T47D (cell line): ENCODE results near the gene CENPL.
"Not testable (repeated sequence)": the region's sequence is repeated elsewhere in the genome, so short reads cannot be mapped to it uniquely, and the experiment has no call there.

Experiments used
- DNase-seq, 2 experiments: peaks; one replicate each; pipeline versions ENCODE4 v3.0.0 to v3.0.0-alpha.2; 2011 to 2012; ENCODE audit warnings: low read depth in 1 of 2, low spot score in 1 of 2
- JUND ChIP-seq: IDR thresholded peaks from 2 replicates; pipeline ENCODE4 v1.6.1; 2012; ENCODE audit warnings: low read depth
- in situ Hi-C: cut with HindIII; loops from 2 replicates; pipeline ENCODE4 v1.10.0; 2016; ENCODE audit warnings: low sequenced_read_pairs, low pct_unique_long_range_greater_than_20kb

The CENPL gene

GRCh38 chr1:173768827-173769226 is 55.9 kb downstream of the CENPL start:
- TF ChIP-seq JUND, result no peak
- DNase-seq, result no peak
- in situ Hi-C loops, result no loop called here

- TF ChIP-seq JUND, result no peak
- in situ Hi-C loops, result no loop called here
- DNase-seq, result no peak
These were observed 56.5 kb downstream of the CENPL start for GRCh38 chr1:173768206-173768605.

- in situ Hi-C loops, DNase-seq: not testable (repeated sequence)
These were observed 60.4 kb downstream of the CENPL start for GRCh38 chr1:173764331-173764730.

GRCh38 chr1:173758980-173759379 is 65.7 kb downstream of the CENPL start:
- TF ChIP-seq JUND, result no peak
- DNase-seq, result no peak
- in situ Hi-C loops, result no loop called here

GRCh38 chr1:173758110-173758509 is 66.6 kb downstream of the CENPL start:
- no peak for TF ChIP-seq JUND
- DNase-seq, result no peak
- in situ Hi-C loops, result no loop called here

GRCh38 chr1:173757666-173758065 is 67.0 kb downstream of the CENPL start:
- TF ChIP-seq JUND, result no peak
- DNase-seq, result no peak
- in situ Hi-C loops, result no loop called here

- TF ChIP-seq JUND, result no peak
- in situ Hi-C loops, result no loop called here
- no peak for DNase-seq
These were observed 70.9 kb downstream of the CENPL start for GRCh38 chr1:173753830-173754229.
